GM18870 (cell line): ENCODE data around the gene SMCO1.
"Not testable (repeated sequence)": the region's sequence is repeated elsewhere in the genome, so short reads cannot be mapped to it uniquely, and the experiment has no call there.

Source experiments
- ATAC-seq: cut with Tn5 transposase; IDR thresholded peaks from one replicate; pipeline ENCODE4 v1.9.1; 2021; ENCODE audit warnings: moderate library complexity; ENCODE audit not compliant: unreplicated experiment

SMCO1 gene

GRCh38 chr3:196514913-196515621 lies at the start of gene SMCO1:
Gene SMCO1 (minus strand): TSS chr3:196515346. CDS start chr3:196515209, 137 bp downstream.
- ATAC-seq = no peak

- ATAC-seq = no peak
Observed at GRCh38 chr3:196563721-196564225, 48.6 kb upstream of the SMCO1 start.

GRCh38 chr3:196559826-196560225 lies 44.7 kb upstream of the SMCO1 start:
- ATAC-seq = no peak

GRCh38 chr3:196558476-196558875 lies 43.3 kb upstream of the SMCO1 start:
- no peak for ATAC-seq

GRCh38 chr3:196557236-196557635 lies 42.1 kb upstream of the SMCO1 start:
- ATAC-seq = no peak

- no peak for ATAC-seq
Observed at GRCh38 chr3:196555295-196555694, 40.1 kb upstream of the SMCO1 start.

GRCh38 chr3:196554205-196554604 lies 39.1 kb upstream of the SMCO1 start:
- no peak for ATAC-seq

GRCh38 chr3:196553551-196553950 lies 38.4 kb upstream of the SMCO1 start:
- ATAC-seq = no peak

- no peak for ATAC-seq
Observed at GRCh38 chr3:196552253-196552652, 37.1 kb upstream of the SMCO1 start.

- ATAC-seq = not testable (repeated sequence)
Observed at GRCh38 chr3:196550172-196550571, 35.0 kb upstream of the SMCO1 start.

GRCh38 chr3:196549312-196549711 lies 34.2 kb upstream of the SMCO1 start:
- ATAC-seq = not testable (repeated sequence)

- no peak for ATAC-seq
Observed at GRCh38 chr3:196547067-196547466, 31.9 kb upstream of the SMCO1 start.

- no peak for ATAC-seq
Observed at GRCh38 chr3:196546537-196546936, 31.4 kb upstream of the SMCO1 start.

- no peak for ATAC-seq
Observed at GRCh38 chr3:196544491-196544992, 29.4 kb upstream of the SMCO1 start.

- ATAC-seq = no peak
Observed at GRCh38 chr3:196541684-196542445, 26.7 kb upstream of the SMCO1 start.

- ATAC-seq = no peak
Observed at GRCh38 chr3:196537319-196537984, 22.3 kb upstream of the SMCO1 start.

- no peak for ATAC-seq
Observed at GRCh38 chr3:196533260-196533681, 18.1 kb upstream of the SMCO1 start.

- no peak for ATAC-seq
Observed at GRCh38 chr3:196531418-196531817, 16.3 kb upstream of the SMCO1 start.

- ATAC-seq = no peak
Observed at GRCh38 chr3:196528639-196529233, 13.6 kb upstream of the SMCO1 start.

GRCh38 chr3:196525141-196525540 lies 10.0 kb upstream of the SMCO1 start:
- ATAC-seq = no peak

GRCh38 chr3:196524527-196524926 lies 9.4 kb upstream of the SMCO1 start:
- no peak for ATAC-seq
